ENCODE data around the gene GCDH. TPM values are rescaled to one million over a fixed set of nuclear protein-coding genes. Genes with fewer than 3 reads are reported as not detected.
"Not testable (repeated sequence)": the region's sequence is repeated elsewhere in the genome, so short reads cannot be mapped to it uniquely, and the experiment has no call there.

GCDH gene
- total RNA-seq, 1 donor from 2014 or later: 73.9 TPM

GRCh38 chr19:12888006-12888603 lies 2.9 kb upstream of the GCDH start:
- ATAC-seq (ENCODE audit: low read depth) (no peak), DNase-seq (no peak)
- Mint-ChIP-seq H3K36me3 (ENCODE audit: low read depth) (peaks cover 9% of the 10 kb centered on the region), H3K9me3 (no peaks in the 10 kb centered on the region), H3K4me1 (peaks cover 34% of the 10 kb centered on the region), H3K27ac (no peak overlapping the region), H3K4me3 (no peak overlapping the region), H3K27me3 (no peaks in the 10 kb centered on the region)
- POLR2A ChIA-PET: interaction anchor here (0.9 to 1.7 kb wide), 2 partner anchors 46 to 50 kb away, joined by 3 to 4 read pairs; partner anchors contain the start of genes CALR and FARSA
- CTCF ChIA-PET: interaction anchor here (0.5 to 1.3 kb wide), 2 partner anchors 82 to 89 kb away, joined by 3 read pairs; partner anchors contain the start of gene RNASEH2A
- intact Hi-C loops (cut with micrococcal nuclease): no loop called here
- no peak for TF ChIP-seq CTCF (IDR thresholded peaks at IDR 0.05)

GRCh38 chr19:12890299-12890786 lies 617 bp upstream of the GCDH start:
- peak overlapping the region; percentile 90 for H3K27ac Mint-ChIP-seq
- ChIA-PET CTCF (interaction anchor here (0.9 to 1.7 kb wide), 3 partner anchors 23 to 124 kb away, joined by 3 to 5 read pairs (median 3); no protein-coding TSS in a partner anchor), POLR2A (interaction anchor here (0.6 to 2.4 kb wide), 26 partner anchors 9 to 891 kb away, joined by 3 to 58 read pairs (median 6); partner anchors contain the start of genes CALR, DHPS, DNASE2 and FARSA)
- not testable (repeated sequence) for H3K9me3 Mint-ChIP-seq; DNase-seq; ATAC-seq (ENCODE audit: low read depth); H3K27me3 Mint-ChIP-seq
- peaks cover 21% of the 10 kb centered on the region for H3K4me1 Mint-ChIP-seq
- peak overlapping the region; percentile 98 for H3K4me3 Mint-ChIP-seq
- H3K36me3 Mint-ChIP-seq (ENCODE audit: low read depth): peaks cover 31% of the 10 kb centered on the region
- intact Hi-C loops (cut with micrococcal nuclease): loop anchor here (1.0 to 2.0 kb wide), 3 partner anchors 9 to 204 kb away; partner anchors contain the start of gene DNASE2

DNA sequence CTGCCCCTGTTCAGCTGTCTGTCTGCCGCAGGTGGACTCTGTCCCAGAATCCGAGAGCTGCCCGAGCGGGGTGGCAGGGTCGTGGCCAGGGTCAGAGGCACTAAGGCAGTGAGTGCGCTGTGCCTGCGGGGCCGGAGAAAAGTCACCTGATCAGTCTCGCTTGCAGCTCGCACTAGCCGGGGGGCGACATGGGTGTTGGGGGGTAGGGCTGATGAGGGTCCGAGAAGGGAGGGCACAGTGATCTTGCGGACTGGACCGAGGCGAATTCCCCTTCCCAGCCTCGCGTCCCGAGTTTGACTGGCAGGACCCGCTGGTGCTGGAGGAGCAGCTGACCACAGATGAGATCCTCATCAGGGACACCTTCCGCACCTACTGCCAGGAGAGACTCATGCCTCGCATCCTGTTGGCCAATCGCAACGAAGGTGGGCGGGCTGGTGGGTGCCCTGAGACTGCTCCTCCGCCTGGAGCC lies 627 bp downstream of the GCDH start:
- no peak for TF ChIP-seq CTCF (IDR thresholded peaks at IDR 0.05)

DNA sequence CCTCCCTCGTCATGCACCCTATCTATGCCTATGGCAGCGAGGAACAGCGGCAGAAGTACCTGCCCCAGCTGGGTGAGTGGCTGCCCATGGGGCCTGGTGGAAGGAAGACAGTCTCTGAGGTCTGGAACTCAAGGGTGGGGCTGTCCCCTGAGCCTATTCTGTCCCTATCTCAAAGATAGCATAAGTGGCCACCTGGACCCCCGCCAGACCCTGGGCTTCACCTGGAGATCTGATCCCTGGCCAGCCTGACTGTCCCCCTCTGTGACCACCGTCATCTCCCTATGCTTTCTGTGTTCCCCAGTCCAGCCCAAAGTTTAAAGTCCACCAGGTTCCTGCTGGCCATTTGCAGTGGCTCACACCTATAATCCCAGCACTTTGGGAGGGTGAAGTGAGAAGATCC lies 2.6 kb downstream of the GCDH start:
- ChIA-PET CTCF (no interaction called here), POLR2A (no interaction called here)
- intact Hi-C loops (cut with micrococcal nuclease): no loop called here
- TF ChIP-seq CTCF (IDR thresholded peaks at IDR 0.05): no peak
- peaks cover 21% of the 10 kb centered on the region for H3K4me1 Mint-ChIP-seq
- ATAC-seq (ENCODE audit: low read depth) (no peak), DNase-seq (no peak)
- peak overlapping the region; percentile 53 for H3K4me3 Mint-ChIP-seq
- H3K9me3 Mint-ChIP-seq: no peaks in the 10 kb centered on the region
- no peak overlapping the region for H3K27ac Mint-ChIP-seq
- no peaks in the 10 kb centered on the region for H3K27me3 Mint-ChIP-seq
- H3K36me3 Mint-ChIP-seq (ENCODE audit: low read depth): peaks cover 50% of the 10 kb centered on the region

More for the DNA sequence above, 627 bp downstream of the GCDH start:
- DNase-seq (no peak), ATAC-seq (ENCODE audit: low read depth) (no peak)
- ChIA-PET POLR2A (interaction anchor here (0.5 to 2.4 kb wide), 17 partner anchors 8 to 226 kb away, joined by 3 to 58 read pairs (median 7); partner anchors contain the start of genes CALR, DHPS, DNASE2 and FARSA), CTCF (interaction anchor here (1.7 kb wide), 1 partner anchor 125 kb away, joined by 3 read pairs; no protein-coding TSS in a partner anchor)
- H3K36me3 Mint-ChIP-seq (ENCODE audit: low read depth): peaks cover 38% of the 10 kb centered on the region
- intact Hi-C loops (cut with micrococcal nuclease): loop anchor here (1.0 to 2.0 kb wide), 6 partner anchors 25 to 203 kb away; partner anchors contain the start of genes CALR, FARSA, GADD45GIP1 and SYCE2
- H3K27me3 Mint-ChIP-seq: no peaks in the 10 kb centered on the region
- H3K4me1 Mint-ChIP-seq: peaks cover 21% of the 10 kb centered on the region
- no peaks in the 10 kb centered on the region for H3K9me3 Mint-ChIP-seq
- H3K4me3 Mint-ChIP-seq: peak overlapping the region; percentile 98
- peak overlapping the region; percentile 90 for H3K27ac Mint-ChIP-seq

DNA sequence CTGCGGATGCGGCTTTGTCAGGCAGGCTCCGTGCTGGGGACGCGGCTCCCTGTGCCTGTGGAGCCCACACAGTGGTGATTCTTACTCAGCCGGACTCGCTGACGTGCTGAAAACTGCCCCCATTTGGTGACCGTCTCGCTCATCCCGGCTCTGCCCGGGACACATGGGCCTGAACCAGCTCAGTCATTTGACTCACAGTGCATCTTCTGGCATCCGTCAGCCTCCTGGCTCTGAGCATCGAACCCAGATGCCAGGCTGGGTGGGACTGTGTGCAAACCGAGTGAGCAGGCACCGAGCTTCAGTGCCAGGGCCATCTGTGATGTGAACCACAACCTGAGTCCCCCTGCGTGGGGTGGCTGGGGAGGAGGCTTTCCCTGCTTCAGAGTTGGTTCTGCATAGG lies 5.5 kb downstream of the GCDH start:
- intact Hi-C loops (cut with micrococcal nuclease): no loop called here
- ChIA-PET POLR2A (no interaction called here), CTCF (no interaction called here)
- Mint-ChIP-seq H3K36me3 (ENCODE audit: low read depth) (peaks cover 60% of the 10 kb centered on the region), H3K27me3 (no peaks in the 10 kb centered on the region), H3K9me3 (no peaks in the 10 kb centered on the region), H3K4me1 (peaks cover 19% of the 10 kb centered on the region), H3K27ac (no peak overlapping the region), H3K4me3 (no peak overlapping the region)
- ATAC-seq (ENCODE audit: low read depth) (no peak), DNase-seq (no peak)
- no peak for TF ChIP-seq CTCF (IDR thresholded peaks at IDR 0.05)
